T47D (cell line): ENCODE measurements around the gene CIB2.
A peak's percentile ranks its signal among the peaks of the same experiment; 100 is the strongest.
"Not testable (repeated sequence)": the region's sequence is repeated elsewhere in the genome, so short reads cannot be mapped to it uniquely, and the experiment has no call there.

ENCODE experiments used
- DNase-seq, 2 experiments: peaks; one replicate each; pipeline versions ENCODE4 v3.0.0 to v3.0.0-alpha.2; 2011 to 2012; ENCODE audit warnings: low read depth in 1 of 2, low spot score in 1 of 2
- JUND ChIP-seq: IDR thresholded peaks from 2 replicates; pipeline ENCODE4 v1.6.1; 2012; ENCODE audit warnings: low read depth
- in situ Hi-C: cut with HindIII; loops from 2 replicates; pipeline ENCODE4 v1.10.0; 2016; ENCODE audit warnings: low sequenced_read_pairs, low pct_unique_long_range_greater_than_20kb

The CIB2 gene

GRCh38 chr15:78162038-78162437 lies 30.8 kb upstream of the CIB2 start:
- in situ Hi-C loops, result no loop called here
- no peak for TF ChIP-seq JUND
- DNase-seq, result no peak

- TF ChIP-seq JUND, result no peak
- in situ Hi-C loops, result no loop called here
- DNase-seq, result no peak
Measured at GRCh38 chr15:78159395-78159794, 28.1 kb upstream of the CIB2 start.

- no peak for DNase-seq
- no peak for TF ChIP-seq JUND
- in situ Hi-C loops, result no loop called here
Measured at GRCh38 chr15:78157203-78157602, 26.0 kb upstream of the CIB2 start.

DNA sequence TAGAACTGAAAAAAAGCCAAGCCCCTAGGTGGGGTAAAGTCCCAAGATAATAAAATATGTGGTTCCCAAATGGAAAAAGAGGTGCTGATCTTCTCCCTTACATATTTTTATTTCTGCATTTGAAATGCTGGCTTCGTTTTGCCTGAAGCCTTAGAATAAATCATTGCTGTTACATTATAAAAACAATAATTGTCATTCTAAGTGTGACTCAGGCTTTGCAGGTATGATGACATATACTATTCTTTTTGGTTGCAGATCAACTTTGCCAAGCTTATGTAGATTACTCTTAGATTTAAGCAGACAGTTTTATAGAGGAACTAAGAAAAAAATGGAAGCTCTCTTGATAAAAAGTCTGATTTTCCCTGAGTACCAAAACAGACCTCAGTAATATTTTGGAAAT lies 25.4 kb upstream of the CIB2 start:
- no peak for DNase-seq
- TF ChIP-seq JUND, result no peak
- in situ Hi-C loops, result no loop called here

- in situ Hi-C loops, result no loop called here
- no peak for TF ChIP-seq JUND
- no peak for DNase-seq
Measured at GRCh38 chr15:78155355-78155939, 24.2 kb upstream of the CIB2 start.

GRCh38 chr15:78154955-78155354 lies 23.7 kb upstream of the CIB2 start:
- no peak for TF ChIP-seq JUND
- in situ Hi-C loops, result no loop called here
- DNase-seq, result no peak

DNA sequence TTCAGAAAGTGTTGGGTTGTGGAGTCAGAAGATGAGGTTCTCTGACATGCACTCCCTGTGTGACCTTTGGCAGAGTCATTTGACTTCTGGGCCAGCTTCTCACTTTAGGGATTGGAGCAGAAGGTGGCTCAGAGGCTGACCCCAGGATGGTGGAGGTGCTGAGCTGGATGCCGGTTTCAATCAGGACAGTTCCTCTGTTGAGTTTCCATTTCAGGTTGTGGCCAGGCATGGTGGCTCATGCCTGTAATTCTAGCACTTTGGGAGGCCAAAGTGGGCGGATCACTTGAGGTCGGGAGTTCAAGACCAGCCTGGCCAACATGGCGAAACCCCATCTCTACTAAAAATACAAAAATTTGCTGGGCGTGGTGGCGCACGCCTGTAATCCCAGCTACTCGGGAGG lies 19.8 kb upstream of the CIB2 start:
- in situ Hi-C loops, DNase-seq: not testable (repeated sequence)

DNA sequence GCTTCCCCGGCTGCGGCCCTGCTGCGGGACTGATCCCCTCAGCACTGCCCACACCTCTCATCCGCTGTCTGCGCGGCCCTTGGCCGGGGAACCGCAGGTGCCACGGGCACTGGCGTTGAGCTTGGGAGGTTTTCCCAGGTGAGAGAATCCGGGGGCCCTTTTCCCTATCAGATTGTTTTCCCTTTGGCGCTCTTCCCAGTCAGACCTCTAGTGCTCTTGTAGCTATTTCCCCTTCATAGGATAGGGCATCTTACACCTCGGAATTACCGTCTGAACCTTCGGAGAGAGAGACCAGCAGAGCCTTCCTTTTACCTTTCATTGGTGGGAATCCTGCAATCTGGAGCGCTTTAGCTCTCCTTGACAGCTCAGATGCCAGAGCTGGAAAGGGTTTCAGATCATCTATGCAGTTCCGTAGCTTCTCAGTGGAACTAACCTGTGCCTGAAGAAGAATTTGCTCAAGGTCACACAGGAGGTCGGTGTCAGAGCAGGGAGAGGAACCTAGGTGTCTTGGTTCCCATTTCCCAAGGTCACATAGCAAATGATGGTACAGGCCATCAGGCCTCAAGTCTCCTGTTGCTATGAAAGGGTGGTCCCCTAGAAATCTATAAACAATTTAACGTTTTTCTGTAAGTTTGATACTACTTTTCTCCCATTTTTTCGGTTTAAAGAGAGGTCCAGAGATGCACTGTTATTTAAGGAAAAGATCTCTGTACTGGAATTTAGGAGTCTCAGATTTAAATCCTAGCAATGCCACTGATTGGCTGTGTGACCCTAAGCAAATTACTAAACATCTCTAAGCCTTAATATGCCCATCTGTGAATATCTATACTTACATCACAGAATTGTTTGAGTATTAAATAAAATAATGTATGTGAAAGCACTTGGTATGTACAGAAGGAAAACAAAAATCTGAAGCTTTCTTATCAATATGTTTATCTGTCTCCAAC lies 18.8 kb upstream of the CIB2 start:
- in situ Hi-C loops, result no loop called here
- peak in 1 of 2 experiments; percentile 32 for DNase-seq
- TF ChIP-seq JUND, result no peak

GRCh38 chr15:78149068-78149804 lies 18.0 kb upstream of the CIB2 start, which contains the start of gene IDH3A:
Gene IDH3A, plus strand, starts transcription at chr15:78149362. Its CDS starts 42 bp downstream, at chr15:78149404.
- in situ Hi-C loops, result no loop called here
- no peak for TF ChIP-seq JUND
- DNase-seq, result peak; percentile 84 to 98

DNA sequence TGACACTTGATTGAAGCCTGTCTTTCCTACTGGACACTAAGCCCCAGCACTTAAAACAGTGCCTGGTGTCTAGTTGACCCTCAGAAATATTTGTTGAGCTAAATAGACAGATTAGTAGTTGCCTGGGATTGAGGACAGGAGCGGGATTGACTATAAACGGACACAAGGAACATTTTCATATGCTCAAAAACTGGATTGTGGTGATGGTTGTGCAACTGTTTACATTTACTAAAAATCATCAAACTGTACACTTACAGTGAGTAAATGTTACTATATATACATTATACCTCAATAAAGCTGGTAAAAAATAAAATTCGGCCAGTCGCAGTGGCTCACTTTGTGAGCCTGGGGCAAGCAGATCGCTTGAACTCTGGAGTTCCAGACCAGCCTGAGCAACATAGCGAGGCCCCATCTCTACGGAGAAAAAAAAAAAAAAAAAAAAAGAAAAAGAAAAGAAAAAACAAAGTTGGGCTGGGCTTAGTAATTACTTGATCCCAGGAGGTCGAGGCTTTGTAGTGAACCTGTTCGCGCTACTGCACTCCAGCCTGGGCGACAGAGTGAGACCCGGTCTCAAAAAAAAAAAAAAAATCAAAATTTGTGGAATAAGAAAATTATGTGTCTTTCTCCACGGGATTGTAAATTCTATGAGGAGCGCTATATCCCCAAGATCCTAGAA lies 17.3 kb upstream of the CIB2 start:
- DNase-seq, result no peak
- in situ Hi-C loops, result no loop called here
- TF ChIP-seq JUND, result no peak

GRCh38 chr15:78147566-78147965 lies 16.3 kb upstream of the CIB2 start:
- DNase-seq, result no peak
- no peak for TF ChIP-seq JUND
- in situ Hi-C loops, result no loop called here

GRCh38 chr15:78146425-78147154 lies 15.3 kb upstream of the CIB2 start:
- no peak for TF ChIP-seq JUND
- in situ Hi-C loops, result no loop called here
- DNase-seq, result peak in 1 of 2 experiments; percentile 33
